Activated T-cell treated with anti-CD3 and anti-CD28 coated beads for 48 hours (primary cell): ENCODE data around the gene OR51V1.
"Not testable (repeated sequence)": the region's sequence is repeated elsewhere in the genome, so short reads cannot be mapped to it uniquely, and the experiment has no call there.

Source experiments
- DNase-seq: peaks from one replicate; pipeline ENCODE4 v3.0.0-alpha.2; 2020; ENCODE audit warnings: low read depth

The OR51V1 gene

DNA sequence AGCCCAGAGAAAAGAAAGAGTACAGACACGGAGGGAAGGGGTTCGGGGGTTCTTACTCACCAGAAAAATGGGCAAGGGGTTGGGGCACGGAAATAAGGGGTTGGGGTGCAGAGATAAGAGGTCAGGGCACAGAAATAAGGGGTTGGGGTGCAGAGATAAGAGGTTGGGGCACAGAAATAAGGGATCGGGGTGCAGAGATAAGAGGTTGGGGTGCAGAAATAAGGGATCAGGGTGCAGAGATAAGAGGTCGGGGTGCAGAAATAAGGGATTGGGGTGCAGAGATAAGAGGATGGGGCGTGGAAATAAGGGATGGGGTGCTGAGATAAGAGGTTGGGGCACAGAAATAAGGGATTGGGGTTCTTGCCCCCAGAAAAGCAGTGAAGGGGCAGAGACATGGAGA, 35.7 kb downstream of the OR51V1 start:
- not testable (repeated sequence) for DNase-seq

GRCh38 chr11:5161045-5161444, 39.4 kb downstream of the OR51V1 start:
- not testable (repeated sequence) for DNase-seq

DNA sequence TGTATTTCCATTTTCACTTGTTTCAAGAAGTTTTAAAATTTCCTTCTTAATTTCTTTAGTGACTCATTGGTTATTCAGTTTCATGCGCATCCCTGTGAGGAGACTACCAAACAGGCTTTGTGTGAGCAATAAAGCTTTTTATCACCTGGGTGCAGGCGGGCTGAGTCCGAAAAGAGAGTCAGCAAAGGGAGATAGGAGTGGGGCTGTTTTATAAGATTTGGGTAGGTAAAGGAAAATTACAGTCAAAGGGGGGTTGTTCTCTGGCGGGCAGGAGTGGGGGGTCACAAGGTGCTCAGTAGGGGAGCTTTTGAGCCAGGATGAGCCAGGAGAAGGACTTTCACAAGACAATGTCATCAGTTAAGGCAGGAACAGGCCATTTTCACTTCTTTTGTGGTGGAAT, 40.3 kb downstream of the OR51V1 start:
- DNase-seq = not testable (repeated sequence)

- no peak for DNase-seq
Measured at GRCh38 chr11:5159806-5160205, 40.7 kb downstream of the OR51V1 start.

GRCh38 chr11:5154657-5155056, 45.8 kb downstream of the OR51V1 start, which contains the start of gene OR52A1:
Gene OR52A1 (minus strand): TSS chr11:5154757. CDS start chr11:5152369, 2,388 bp downstream.
- no peak for DNase-seq

GRCh38 chr11:5153574-5154431, 46.7 kb downstream of the OR51V1 start:
- DNase-seq = no peak

GRCh38 chr11:5151713-5152153, 48.7 kb downstream of the OR51V1 start:
- no peak for DNase-seq
